Measurements from ENCODE around the gene ADGRL3. TPM values are rescaled to one million over a fixed set of nuclear protein-coding genes. Genes with fewer than 3 reads are reported as not detected.
"Not testable (repeated sequence)": the region's sequence is repeated elsewhere in the genome, so short reads cannot be mapped to it uniquely, and the experiment has no call there.

ADGRL3 gene
- polyA plus RNA-seq, 4 donors, result 24.3 to 28.6 (median 27.0) TPM

DNA sequence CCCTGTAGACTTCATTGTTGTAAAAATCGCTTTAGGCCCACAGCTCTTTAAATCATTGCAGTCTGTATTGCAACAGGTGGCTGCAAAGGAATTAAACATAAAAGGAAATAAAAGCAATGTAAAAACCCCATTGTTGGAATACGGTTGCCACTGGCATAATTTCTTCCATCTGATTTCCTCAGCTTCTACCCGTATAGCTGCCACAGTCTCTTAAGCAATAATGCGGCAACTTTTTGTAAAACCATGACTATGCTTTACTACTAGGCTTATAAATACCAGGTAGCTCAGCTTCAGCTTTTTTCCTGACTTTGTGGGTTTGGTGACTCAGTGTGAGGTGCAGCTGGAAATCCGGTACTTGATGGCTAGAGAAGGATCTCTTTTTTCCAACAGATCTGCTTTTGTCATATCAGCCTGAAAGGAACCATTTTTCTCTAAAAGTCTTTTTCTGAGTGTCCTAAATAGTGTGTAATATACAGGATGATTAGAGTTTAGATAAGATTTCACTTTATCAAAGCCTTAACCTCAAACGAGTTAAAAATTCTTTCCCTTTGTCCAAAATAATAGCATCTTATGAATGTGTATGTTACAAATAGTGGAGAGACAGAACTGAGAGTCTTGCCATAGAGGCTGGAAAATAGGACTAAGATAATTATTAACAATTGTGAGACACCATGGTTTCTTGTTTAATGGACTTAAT is 268.0 kb downstream of the ADGRL3 start:
- no peak for DNase-seq (ENCODE audit: low read depth in 4 of 4, low spot score in 3 of 4)

DNA sequence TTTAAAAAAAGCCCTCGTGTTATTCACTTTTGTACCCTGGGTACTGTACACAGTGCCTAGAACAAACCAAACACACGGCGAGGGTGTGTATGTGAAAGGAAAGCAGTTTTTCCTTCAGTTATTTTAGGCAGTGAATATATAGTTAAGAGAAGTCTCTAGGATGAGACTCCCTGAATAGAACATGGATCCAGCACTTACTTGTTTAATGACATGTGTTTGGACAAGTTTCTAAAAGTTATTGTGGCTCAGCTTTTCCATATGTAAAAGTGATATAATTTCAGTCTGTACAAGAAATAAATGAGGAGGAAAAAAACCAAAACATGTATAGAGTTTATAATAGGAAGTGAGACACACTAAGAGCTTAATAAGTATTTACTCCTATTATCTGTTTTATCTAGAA is 273.2 kb downstream of the ADGRL3 start:
- no peak for DNase-seq (ENCODE audit: low read depth in 4 of 4, low spot score in 3 of 4)

DNA sequence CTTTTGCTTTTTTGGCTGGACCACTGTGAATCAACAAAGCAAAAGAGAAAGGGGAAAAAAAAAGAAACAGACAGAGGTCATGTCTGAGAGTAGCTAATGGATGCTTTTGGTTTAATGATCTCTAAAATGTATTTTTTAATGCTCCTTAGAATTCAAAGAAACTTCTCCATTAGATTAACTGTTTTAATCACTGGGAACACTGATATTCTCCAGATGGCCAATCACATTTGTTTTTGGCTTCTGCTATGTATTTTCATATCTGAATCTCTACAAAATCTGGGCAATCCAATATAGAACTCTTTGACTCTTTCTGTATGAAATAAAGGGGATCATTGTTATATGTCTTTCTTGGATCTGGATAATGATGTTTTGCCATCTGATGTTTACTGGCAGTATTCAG is 278.2 kb downstream of the ADGRL3 start:
- no peak for DNase-seq (ENCODE audit: low read depth in 4 of 4, low spot score in 3 of 4)

DNA sequence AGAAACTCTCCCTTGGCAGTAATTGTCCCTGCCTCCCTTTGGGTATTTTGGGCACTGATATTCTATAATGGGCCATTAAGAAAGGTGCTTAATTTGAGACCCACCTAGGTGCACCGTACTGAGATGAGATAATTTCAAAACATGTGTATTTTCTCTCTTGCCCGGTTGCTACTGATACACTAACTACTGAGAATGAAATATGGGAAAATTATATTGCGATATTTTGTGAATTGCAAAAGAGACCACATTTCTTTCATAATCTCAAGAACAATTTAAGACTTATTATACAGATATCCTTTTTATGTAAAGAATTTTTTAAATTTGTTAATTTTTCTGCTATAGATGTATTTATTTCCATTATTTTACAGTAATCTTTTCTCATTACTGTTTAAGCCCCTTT is 284.9 kb downstream of the ADGRL3 start:
- no peak for DNase-seq (ENCODE audit: low read depth in 4 of 4, low spot score in 3 of 4)

DNA sequence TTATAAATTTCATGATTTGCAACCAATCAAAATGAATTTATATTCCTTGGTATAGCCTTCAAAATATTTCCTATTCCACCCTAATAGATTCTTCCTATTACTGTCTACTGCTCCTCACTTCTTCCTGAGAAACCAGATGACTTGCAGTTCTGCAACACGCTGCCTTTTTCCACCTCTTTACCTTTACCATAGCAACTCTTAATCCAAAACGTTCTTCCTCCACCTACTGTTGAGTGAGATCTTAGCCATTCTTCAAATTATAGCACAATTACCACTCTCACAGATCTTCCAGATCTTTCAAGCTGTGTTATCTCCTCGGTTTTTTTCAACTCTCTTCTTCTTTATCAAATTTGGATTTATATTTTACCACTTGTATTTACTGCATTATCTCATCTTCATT is 289.8 kb downstream of the ADGRL3 start:
- no peak for DNase-seq (ENCODE audit: low read depth in 4 of 4, low spot score in 3 of 4)

DNA sequence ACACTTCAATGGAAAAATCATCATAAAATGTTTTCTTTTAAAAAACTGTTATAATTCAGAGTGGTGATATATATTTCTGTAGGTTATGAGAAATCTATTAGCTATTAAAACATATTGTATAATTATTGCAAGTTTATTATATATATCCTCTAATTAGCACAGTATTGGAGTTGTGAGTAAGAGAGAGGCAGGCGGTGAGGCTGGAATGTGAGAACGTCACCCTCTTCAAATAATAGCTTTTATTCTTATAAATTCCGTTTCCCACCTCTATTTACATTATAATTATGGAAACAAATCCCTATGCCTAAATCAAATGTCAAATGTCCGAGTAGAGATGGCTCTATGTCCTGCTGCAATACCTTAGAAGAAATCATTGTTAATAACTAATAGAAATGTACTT is 292.9 kb downstream of the ADGRL3 start:
- DNase-seq (ENCODE audit: low read depth in 4 of 4, low spot score in 3 of 4), result no peak

DNA sequence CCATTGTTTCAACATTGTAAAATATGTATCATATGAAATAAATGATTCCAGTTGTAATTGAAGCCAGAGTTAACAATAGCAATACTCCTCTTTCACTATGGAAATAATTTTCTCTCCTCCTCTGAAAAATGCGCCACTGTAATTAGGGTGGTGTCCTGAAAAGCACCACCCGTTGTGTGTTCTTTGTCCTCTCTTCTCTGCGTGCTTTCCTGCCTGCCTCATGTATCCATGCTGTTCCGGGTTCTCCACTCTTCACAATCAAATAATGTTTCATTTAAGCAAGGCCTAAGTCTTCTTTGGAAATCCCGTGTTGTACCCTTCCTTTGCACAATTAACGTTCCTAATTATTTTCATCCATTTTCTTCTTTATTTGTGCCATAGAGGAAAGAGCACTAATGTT is 293.3 kb downstream of the ADGRL3 start:
- no peak for DNase-seq (ENCODE audit: low read depth in 4 of 4, low spot score in 3 of 4)

DNA sequence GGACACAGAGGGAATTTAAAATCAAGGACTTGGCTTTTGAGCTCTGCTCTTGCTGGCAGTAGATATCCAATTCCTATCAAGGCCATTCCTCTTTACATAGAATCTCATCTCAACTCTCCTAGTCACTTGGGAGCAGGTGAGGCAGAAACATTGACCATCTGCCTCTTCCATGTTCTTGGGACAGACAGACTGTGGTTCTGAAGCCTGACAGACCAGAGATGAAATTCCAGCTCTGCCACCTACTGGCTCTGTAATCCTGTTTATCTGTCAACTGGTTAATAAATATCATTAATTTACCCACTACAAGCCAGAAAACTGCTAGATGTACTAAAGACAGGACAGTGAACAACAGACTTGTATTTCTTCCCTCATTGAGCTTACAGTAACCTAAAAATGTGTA is 300.8 kb downstream of the ADGRL3 start:
- DNase-seq (ENCODE audit: low read depth in 4 of 4, low spot score in 3 of 4), result no peak

DNA sequence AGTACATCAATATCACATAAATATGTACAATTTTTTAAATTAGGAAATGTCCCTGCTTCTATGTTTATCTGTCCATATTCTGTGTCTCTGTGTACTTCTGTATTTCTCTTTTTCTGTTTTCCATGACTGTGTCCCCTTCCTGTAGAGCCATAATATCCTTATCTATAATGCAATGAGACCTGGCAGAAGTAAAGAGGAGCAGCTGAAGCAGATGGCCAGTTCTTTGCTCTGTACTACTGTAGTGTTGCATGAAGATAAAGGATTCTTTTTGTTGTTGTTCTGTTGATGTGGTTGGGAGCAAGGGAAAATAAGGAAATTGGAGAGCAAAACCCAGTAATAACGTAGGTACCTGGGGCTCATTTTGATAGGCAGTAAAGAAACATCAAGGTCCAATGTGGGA is 301.7 kb downstream of the ADGRL3 start:
- no peak for DNase-seq (ENCODE audit: low read depth in 4 of 4, low spot score in 3 of 4)

DNA sequence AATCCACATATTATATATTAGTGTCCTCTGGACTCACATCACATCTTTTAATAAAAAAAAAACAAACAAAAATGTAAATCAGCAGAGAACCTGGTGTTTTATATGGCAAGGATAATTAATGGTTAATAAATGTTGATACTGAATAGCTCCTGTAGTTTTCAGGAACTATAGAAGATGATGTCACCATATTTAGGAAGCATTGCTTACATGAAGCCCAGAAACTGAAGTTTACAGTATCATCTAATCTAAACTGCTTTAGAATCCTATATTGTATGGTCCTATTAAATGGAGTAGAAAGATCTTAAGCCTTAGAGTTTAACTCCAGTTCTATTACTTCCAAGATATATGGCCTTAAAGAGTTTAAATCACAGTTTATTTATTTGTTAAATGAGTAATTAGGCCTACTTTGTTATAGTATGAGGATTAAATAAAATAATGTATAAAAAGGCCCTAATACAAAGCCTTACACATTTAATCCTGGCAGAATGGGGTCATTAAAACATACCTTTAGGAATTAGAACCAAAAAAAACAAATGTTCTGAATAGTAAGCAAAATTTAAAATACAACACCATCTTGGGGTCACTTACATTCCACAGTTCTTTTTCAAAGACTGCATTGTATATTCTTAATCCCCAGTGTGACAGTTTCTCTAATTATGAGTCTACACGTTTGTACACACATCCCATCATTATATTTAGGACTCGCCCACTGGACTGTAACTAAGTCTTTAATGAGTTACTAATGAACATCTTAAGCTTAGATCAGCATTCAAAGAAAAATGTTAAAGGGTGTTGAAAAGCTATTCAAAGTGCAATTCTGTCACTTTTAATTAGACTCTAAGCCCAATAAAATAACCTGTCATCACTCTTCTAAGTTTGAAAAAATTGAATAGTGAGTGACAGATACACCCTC is 305.9 kb downstream of the ADGRL3 start:
- DNase-seq (ENCODE audit: low read depth in 4 of 4, low spot score in 3 of 4), result no peak

DNA sequence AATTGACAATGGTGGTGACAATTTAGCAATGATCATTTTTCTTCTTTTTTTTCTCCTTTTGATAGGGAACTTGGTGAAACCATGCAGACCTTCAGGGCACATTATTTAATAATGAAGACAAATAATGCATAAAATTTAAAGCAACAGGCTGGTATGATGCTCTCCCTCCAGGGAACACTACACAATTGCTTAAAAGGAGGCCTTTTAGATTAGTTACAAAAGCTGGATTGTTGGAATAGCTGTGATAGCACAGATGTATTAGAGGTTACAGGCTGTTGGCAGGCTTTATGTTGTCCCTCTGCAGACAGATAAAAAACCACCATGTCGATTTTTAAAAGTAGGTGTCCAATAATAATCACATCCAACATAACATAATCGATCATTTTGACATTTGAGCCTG is 307.0 kb downstream of the ADGRL3 start:
- DNase-seq (ENCODE audit: low read depth in 4 of 4, low spot score in 3 of 4), result no peak

DNA sequence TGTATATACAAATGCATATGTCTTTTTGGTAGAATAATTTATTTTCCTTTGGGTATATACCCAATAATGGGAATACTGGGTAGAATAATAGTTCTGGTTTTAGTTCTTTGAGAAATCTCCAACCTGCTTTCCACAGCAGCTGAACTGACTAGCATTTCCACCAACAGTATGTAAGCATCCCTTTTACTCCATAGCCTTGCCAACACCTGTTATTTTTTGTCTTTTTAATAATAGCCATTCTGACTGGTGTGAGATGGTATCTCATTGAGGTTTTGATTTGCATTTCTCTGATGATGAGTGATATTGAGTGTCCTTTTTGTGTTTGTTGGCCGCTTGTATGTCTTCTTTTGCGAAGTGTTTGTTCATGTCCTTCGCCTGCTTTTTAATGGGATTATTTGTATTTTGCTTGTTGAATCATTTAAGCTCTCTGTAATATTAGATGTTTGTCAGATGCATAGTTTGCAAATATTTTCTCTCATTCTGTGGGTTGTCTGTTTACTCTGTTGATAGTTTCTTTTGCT is 309.7 kb downstream of the ADGRL3 start:
- not testable (repeated sequence) for DNase-seq (ENCODE audit: low read depth in 4 of 4, low spot score in 3 of 4)

DNA sequence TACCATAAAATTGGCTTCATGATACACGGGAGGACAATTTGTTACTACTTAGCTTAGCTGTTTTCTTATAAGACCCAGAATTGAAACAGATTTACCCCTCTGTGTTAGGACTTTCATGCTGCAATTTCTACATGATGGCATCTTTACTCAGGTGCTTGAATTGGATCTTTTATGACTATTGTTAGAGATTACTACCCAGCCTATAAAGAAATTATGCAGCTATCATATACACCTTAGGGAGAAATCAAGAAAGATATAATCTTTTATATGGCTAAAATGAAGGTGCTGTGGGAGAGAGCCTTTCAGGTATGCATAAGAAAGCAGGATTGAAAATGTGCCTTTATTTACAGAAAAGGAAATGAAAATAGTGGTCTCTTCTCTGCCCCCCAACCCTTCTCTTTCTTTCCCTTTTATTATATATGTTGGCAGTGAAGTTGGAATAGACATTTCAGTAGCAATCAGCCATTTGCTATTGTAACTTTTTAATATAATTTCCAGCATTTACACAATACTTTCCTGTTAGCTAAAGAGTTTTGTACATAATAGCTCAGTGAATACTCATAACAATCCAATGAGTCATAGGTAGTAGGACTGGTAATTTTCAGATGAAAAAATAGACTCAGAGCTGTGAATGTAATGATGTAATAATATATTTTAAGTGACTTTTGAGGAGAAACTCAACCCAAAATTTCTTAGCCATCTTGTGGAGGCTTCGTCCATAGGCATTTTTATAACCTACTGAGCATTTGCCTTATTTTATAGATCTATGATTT is 311.8 kb downstream of the ADGRL3 start:
- no peak for DNase-seq (ENCODE audit: low read depth in 4 of 4, low spot score in 3 of 4)

DNA sequence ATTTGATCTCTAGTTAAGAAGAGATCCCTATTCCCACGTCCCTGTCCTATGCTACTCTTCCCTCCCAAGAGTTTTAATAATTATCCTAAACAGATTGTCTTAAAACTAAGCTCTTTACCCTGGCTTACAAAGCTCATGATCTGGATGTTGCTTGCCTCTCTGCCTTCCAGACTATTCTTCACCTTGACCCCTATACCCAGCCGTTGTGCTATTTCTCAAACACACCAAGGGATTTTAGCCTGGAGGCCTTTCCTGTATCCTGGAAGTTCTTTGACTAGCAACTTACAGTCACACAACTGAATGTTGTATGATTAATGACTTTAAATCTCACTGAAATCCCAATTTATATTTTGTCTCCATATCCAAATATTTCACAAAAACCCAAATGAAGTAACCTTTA is 314.9 kb downstream of the ADGRL3 start:
- DNase-seq (ENCODE audit: low read depth in 4 of 4, low spot score in 3 of 4), result no peak

DNA sequence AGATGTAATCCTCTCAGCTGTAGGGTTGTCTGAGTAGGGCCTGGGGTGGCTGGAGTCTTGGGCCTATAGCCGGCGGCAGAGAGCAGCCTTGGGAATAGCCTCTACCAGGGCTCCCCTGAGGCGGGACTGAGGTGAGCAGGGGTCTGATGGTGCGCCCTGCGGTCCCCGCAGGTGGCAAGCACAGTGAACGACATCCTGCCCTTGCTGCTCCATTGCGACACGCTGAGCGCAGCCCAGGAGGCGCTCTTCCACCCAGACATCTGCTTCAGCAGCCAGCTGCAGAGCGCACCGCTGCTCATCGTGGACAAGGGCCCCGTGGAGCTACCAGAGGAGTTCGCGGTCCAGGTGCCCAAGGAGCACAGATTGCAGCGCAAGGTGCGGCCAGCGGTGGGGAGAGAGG is 317.0 kb downstream of the ADGRL3 start:
- no peak for DNase-seq (ENCODE audit: low read depth in 4 of 4, low spot score in 3 of 4)

DNA sequence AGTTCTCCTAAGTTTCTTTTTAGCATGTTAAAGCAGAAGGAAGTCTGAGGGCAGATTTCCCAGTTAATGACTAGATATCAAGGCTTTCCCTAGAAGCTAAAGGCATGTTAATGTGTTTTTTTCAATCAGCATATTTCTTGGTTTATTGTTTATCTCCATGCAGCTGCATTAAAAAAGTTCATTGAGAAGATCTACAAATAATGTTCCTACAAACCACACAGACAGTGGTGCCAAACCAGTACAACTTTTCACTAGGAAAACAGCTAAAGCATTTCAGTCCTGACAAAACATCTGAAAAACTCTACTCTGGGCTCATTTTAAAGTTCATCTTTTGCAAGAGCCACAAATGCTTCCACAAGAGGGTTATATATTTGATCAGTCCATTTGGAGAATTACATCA is 320.0 kb downstream of the ADGRL3 start:
- DNase-seq (ENCODE audit: low read depth in 4 of 4, low spot score in 3 of 4), result no peak

DNA sequence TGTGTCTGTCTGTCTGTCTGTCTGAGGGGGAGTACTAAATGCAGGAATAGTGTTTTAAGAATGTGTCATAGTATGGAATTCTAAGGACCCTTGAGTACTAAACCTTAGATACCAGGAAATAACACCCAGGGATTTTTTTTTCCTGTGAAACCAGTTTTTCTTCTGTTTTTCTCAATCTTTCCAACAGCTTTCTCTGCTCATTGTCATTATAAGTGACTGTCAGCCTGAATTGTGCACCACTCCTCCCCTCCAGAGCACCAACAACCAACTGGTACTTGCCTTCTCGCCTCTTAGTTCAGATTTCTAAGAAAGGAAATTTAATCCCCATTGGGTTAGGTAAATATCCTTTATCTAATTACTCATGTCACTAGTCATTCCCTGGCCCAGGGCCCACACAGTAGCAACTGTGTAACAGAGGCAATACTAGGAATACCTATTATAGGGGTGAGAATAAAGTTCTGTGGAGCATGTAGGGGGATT is 320.6 kb downstream of the ADGRL3 start:
- DNase-seq (ENCODE audit: low read depth in 4 of 4, low spot score in 3 of 4), result peak in 2 of 4 donors; percentile 28 to 37

DNA sequence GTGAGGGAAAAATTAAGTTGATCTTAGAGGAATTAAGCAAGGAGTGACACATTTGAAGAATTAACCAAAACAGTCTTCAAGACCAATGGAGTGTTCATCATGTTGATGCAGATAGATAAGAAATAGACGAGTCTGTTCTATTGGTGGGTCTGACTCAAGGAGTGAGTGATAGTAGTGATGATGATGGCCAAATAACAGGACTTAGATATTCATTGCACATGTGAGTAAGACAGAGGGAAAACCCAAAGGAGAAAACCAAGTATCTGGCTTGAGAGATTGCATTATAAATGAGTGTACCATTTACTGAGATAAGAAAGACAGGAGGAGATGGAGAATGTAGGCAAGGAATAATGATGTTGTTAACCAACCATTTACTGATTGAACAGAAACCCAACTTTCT is 321.3 kb downstream of the ADGRL3 start:
- no peak for DNase-seq (ENCODE audit: low read depth in 4 of 4, low spot score in 3 of 4)

DNA sequence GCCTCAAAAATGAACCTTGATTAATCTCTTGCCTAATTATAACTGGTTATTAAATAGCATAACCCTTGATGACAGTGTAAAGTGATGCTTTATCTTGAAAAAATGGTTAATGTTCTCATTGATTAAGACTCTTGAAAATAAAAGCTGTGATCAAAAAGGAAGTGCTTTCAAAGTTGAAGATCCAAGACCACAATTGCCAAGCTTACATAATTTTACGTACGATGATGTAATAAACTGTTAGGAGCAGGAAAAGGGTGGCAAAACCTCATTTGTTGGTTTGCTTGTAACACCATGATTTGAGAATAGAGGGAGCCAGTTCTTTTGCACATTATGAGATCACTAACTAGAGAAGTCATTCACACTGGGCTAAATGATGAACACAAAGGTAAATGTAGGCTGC is 322.2 kb downstream of the ADGRL3 start:
- DNase-seq (ENCODE audit: low read depth in 4 of 4, low spot score in 3 of 4), result no peak

DNA sequence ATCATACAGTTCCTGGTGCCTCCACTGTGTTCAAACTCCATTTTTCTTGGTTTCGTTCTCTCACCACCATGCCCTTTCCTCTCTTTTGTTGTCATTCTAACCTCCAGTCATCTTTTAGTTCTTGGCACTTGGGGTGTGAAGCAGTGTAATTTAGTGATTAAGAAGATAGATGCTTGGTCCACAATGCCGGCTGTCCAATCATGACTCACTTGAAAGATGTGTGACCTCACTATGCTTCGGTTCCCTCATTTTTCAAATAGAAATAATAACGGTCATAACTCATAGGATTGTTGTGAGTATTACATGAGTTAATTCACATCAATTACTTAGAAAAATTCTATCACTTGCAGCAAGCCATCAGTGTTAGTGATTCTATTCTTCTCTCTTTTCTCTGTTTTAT is 327.8 kb downstream of the ADGRL3 start:
- DNase-seq (ENCODE audit: low read depth in 4 of 4, low spot score in 3 of 4), result no peak

DNA sequence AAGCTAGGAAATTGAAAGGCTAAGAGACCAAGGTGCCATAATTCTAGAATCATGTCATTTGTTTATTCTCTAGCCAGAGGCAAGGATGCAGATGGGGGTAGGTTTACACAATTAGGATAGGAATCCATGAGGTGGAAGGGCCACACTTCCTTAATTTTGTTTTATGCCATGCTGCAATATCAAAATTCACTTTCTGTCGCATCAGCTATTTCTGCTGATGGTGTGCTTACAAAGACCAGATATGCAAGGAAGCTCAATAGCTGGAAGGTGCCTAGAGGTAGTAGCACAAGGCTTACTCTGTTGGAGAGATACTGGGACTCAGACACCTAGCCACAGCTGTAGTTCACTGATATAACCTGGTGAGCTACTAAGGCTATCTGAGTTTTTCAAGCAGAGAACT is 328.5 kb downstream of the ADGRL3 start:
- DNase-seq (ENCODE audit: low read depth in 4 of 4, low spot score in 3 of 4), result no peak

Data from right renal pelvis (tissue), 4 donors.